GM21447 (cell line): ENCODE measurements around the gene OR4F17.
"Not testable (repeated sequence)": the region's sequence is repeated elsewhere in the genome, so short reads cannot be mapped to it uniquely, and the experiment has no call there.

Source experiments
- ATAC-seq: cut with Tn5 transposase; IDR thresholded peaks from one replicate; pipeline ENCODE4 v1.9.1; 2021; ENCODE audit not compliant: unreplicated experiment

OR4F17 gene, protein sequence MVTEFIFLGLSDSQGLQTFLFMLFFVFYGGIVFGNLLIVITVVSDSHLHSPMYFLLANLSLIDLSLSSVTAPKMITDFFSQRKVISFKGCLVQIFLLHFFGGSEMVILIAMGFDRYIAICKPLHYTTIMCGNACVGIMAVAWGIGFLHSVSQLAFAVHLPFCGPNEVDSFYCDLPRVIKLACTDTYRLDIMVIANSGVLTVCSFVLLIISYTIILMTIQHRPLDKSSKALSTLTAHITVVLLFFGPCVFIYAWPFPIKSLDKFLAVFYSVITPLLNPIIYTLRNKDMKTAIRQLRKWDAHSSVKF

DNA sequence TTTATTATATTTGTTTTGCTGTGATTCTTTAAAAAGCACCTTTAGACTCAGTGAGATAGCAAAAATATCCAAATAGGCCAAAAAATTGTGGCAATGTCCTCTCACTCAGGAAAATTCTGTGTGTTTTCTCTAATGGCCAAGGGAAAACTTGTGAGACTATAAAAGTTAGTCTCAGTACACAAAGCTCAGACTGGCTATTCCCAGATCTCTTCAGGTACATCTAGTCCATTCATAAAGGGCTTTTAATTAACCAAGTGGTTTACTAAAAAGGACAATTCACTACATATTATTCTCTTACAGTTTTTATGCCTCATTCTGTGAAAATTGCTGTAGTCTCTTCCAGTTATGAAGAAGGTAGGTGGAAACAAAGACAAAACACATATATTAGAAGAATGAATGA, at the start of gene OR4F17:
OR4F17 (plus strand) TSS at position 301 of the 400 bp plus-strand sequence. CDS start 3,575 bp downstream, outside the sequence.
- not testable (repeated sequence) for ATAC-seq

DNA sequence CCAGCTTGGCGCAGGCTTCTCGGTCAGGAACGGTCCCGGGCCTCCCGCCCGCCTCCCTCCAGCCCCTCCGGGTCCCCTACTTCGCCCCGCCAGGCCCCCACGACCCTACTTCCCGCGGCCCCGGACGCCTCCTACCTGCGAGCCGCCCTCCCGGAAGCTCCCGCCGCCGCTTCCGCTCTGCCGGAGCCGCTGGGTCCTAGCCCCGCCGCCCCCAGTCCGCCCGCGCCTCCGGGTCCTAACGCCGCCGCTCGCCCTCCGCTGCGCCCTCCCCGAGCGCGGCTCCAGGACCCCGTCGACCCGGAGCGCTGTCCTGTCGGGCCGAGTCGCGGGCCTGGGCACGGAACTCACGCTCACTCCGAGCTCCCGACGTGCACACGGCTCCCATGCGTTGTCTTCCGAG, 36.1 kb upstream of the OR4F17 start:
- ATAC-seq, result not testable (repeated sequence)

DNA sequence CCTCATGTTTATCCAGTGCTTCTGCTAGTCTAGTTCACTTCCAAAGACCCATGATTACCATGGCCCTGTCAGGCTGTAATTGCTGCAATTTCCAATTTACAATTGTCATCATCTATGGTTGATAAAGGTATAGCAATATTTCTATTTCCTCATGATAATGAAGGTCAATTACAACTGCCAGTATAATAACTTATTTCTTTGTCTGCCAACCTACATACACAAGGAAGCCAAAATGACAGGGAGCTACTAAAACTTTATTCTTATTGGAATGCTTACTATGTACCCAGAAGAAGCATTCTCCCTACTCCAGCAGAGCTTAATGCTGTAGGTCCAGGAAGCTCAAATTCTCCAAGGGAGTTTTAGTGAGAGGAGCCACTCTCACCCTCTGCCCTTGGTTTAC, 24.0 kb upstream of the OR4F17 start:
- not testable (repeated sequence) for ATAC-seq

DNA sequence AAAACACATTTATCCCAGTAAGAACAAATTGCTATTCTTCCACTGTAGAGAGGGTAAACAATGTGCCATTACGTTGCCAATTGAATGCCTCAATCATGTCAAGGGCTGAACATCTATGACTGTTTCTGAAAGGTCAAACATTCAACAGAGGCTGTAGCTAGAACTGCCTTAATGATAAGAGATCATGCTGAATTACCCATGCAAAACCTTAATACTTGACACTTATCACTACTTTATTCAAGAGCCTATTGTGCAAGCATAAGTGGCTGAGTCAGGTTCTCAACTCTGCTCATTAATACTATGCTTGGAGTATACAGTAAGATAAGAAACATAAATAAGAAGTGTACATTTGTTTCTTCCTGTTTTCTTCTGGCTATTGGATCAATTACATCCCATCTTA, 23.3 kb upstream of the OR4F17 start:
- ATAC-seq, result not testable (repeated sequence)

DNA sequence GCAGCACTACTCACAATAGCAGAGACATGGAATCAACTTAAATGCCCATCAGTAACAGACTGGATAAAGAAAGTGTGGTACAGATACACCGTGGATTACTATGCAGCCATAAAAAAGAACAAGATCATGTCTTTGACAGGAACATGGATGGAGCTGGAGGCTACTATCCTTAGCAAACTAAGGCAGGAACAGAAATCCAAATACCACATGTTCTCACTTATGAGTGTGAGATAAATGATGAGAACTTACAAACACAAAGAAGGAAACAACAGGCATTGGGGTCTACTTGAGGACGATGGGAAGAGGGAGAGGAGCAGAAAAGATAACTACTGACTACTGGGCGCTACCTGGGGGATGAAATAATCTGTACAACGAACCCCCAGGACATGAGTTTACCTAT, 16.2 kb upstream of the OR4F17 start:
- not testable (repeated sequence) for ATAC-seq

DNA sequence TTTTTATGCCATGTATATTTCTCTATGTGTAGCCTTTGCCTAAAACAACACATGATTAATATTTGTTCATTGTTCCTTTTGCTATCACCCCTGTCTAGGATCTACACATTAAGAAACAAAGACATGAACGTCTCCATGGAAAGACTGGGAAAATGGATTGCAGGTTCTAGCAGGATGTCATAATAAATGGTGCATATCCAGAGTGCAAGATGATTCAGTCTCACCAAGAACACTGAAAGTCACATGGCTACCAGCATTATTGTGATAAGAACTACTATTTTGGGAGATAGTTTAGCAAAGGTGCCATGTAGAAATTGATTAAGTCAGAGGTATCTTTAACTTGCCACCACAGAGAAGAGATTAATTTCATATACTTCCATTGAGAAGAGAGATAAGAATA, 12.1 kb upstream of the OR4F17 start:
- ATAC-seq, result not testable (repeated sequence)

DNA sequence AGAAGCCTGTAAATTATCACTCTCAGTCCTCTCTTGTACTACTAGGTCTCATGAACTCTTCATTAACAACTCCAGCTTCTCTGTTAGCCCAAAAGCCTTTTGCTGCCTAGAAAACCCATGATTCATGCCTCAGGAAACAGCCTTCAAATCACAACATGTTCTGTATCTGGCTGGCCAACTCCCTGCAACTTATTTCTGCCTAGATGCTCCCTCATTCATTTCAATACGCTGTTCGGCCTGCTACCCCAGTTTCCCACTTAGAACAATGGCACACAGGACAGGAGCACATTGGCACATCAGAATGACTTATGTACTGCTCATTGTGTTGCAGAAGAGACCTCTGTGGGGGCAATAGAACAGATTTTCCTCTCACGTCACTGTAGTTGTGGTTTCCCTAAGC, 9.3 kb upstream of the OR4F17 start:
- not testable (repeated sequence) for ATAC-seq

DNA sequence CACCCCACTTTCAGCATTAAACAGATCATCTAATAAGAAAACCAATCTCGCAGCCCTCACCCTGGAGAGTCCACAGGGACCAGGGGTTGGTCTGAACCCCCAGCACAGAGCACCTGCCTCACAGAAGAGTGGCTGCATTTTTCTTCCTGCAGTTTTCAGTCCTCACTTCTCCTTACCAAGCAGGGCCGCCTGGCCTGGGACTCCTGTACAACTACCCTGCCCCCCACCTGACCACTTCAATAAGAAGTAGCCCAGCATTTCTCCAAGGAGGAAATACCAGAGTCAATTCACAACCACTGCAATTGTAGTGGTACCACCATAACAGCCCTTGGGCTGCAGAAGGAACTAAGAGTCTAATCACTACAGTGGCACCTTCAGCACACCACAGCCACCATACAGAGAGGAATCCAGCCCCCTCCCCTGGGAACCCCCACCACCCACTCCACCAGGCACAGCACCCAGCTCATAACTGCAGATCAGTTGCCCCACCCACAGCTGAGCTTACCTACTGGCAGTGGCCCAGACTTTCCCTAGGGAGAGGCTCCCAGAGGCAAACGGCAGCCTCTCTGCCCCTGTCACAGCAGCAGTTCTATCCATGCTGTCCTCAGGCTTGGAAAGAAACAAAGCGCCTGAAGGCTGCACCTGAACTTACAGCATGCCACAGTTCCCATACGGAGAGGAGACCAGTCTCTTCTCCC, 13.7 kb downstream of the OR4F17 start:
- not testable (repeated sequence) for ATAC-seq
